ENCODE results near the gene NDUFA7. TPM values are rescaled to one million over a fixed set of nuclear protein-coding genes. Genes with fewer than 3 reads are reported as not detected.
"Not testable (repeated sequence)": the region's sequence is repeated elsewhere in the genome, so short reads cannot be mapped to it uniquely, and the experiment has no call there.

The NDUFA7 gene
- total RNA-seq, 1 experiment from 2014 or later = 70.2 TPM

GRCh38 chr19:8269724-8270123 is 51.5 kb downstream of the NDUFA7 start:
- intact Hi-C loops (cut with micrococcal nuclease; ENCODE audit: unreplicated experiment) = no loop called here
- Histone ChIP-seq H3K4me3 (ENCODE audit: low read depth, low read length, poor library complexity, severe bottlenecking) (no peak overlapping the region), H3K27ac (ENCODE audit: low read depth, low read length, poor library complexity, severe bottlenecking) (no peak overlapping the region), H3K36me3 (ENCODE audit: insufficient read depth, low read length, poor library complexity, severe bottlenecking) (no peaks in the 10 kb centered on the region), H3K4me1 (ENCODE audit: insufficient read depth, low read length, poor library complexity, severe bottlenecking) (no peaks in the 10 kb centered on the region), H3K9me3 (ENCODE audit: low read depth, low read length, poor library complexity, severe bottlenecking) (no peaks in the 10 kb centered on the region), H3K27me3 (replicated peaks; ENCODE audit: insufficient read depth, low read depth, low read length, poor library complexity) (no peaks in the 10 kb centered on the region)
- ChIA-PET CTCF (no interaction called here), POLR2A (ENCODE audit: low non-redundant PET) (no interaction called here)
- no peak for DNase-seq (ENCODE audit: low spot score)
- no TSS peak for BruUV-seq (replicated peaks)
- no peak for TF ChIP-seq EZH2 (IDR thresholded peaks at IDR 0.05; ENCODE audit: borderline replicate concordance, low read depth, low read length, poor library complexity, severe bottlenecking)
- TF ChIP-seq, protein P1, sequence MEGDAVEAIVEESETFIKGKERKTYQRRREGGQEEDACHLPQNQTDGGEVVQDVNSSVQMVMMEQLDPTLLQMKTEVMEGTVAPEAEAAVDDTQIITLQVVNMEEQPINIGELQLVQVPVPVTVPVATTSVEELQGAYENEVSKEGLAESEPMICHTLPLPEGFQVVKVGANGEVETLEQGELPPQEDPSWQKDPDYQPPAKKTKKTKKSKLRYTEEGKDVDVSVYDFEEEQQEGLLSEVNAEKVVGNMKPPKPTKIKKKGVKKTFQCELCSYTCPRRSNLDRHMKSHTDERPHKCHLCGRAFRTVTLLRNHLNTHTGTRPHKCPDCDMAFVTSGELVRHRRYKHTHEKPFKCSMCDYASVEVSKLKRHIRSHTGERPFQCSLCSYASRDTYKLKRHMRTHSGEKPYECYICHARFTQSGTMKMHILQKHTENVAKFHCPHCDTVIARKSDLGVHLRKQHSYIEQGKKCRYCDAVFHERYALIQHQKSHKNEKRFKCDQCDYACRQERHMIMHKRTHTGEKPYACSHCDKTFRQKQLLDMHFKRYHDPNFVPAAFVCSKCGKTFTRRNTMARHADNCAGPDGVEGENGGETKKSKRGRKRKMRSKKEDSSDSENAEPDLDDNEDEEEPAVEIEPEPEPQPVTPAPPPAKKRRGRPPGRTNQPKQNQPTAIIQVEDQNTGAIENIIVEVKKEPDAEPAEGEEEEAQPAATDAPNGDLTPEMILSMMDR (conservative IDR thresholded peaks at IDR 0.05; ENCODE audit: low read depth, low read length) = no peak

- intact Hi-C loops (cut with micrococcal nuclease; ENCODE audit: unreplicated experiment) = no loop called here
- Histone ChIP-seq H3K36me3 (ENCODE audit: insufficient read depth, low read length, poor library complexity, severe bottlenecking) (no peaks in the 10 kb centered on the region), H3K4me3 (ENCODE audit: low read depth, low read length, poor library complexity, severe bottlenecking) (no peak overlapping the region), H3K9me3 (ENCODE audit: low read depth, low read length, poor library complexity, severe bottlenecking) (no peaks in the 10 kb centered on the region), H3K4me1 (ENCODE audit: insufficient read depth, low read length, poor library complexity, severe bottlenecking) (no peaks in the 10 kb centered on the region), H3K27me3 (replicated peaks; ENCODE audit: insufficient read depth, low read depth, low read length, poor library complexity) (no peaks in the 10 kb centered on the region), H3K27ac (ENCODE audit: low read depth, low read length, poor library complexity, severe bottlenecking) (no peak overlapping the region)
- POLR2A ChIA-PET (ENCODE audit: low non-redundant PET) = no interaction called here
- CTCF ChIA-PET = no interaction called here
- TF ChIP-seq, protein P1 (conservative IDR thresholded peaks at IDR 0.05; ENCODE audit: low read depth, low read length) = no peak
- TF ChIP-seq EZH2 (IDR thresholded peaks at IDR 0.05; ENCODE audit: borderline replicate concordance, low read depth, low read length, poor library complexity, severe bottlenecking) = no peak
- DNase-seq (ENCODE audit: low spot score) = no peak
- BruUV-seq (replicated peaks) = no TSS peak
Observed at GRCh38 chr19:8265872-8266271, 55.3 kb downstream of the NDUFA7 start.

GRCh38 chr19:8264248-8264647 is 56.9 kb downstream of the NDUFA7 start:
- CTCF ChIA-PET; POLR2A ChIA-PET (ENCODE audit: low non-redundant PET); H3K27ac ChIP-seq (ENCODE audit: low read depth, low read length, poor library complexity, severe bottlenecking): not testable (repeated sequence)

DNA sequence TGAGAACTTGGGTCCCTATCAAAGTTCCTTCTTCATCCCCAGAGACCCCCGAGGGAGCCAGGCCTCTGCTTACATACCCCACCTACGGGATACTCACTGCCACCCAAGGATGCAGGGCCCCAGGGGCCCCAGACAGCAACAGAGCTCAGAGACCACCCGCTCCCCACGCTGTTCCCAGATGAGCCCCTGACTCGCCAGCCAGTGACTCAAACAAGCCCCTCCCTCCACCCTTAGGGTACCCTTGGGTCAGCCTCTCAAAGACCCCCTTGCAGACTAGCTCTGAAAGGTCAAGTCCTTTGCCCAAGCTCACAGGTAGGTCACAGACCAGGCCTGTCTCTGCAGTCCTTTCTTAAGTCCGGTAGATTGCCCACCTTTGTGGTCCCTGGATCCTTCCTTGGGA is 58.7 kb downstream of the NDUFA7 start:
- intact Hi-C loops (cut with micrococcal nuclease; ENCODE audit: unreplicated experiment) = no loop called here
- no peak for DNase-seq (ENCODE audit: low spot score)
- ChIA-PET POLR2A (ENCODE audit: low non-redundant PET) (no interaction called here), CTCF (no interaction called here)
- Histone ChIP-seq H3K36me3 (ENCODE audit: insufficient read depth, low read length, poor library complexity, severe bottlenecking) (no peaks in the 10 kb centered on the region), H3K4me3 (ENCODE audit: low read depth, low read length, poor library complexity, severe bottlenecking) (no peak overlapping the region), H3K27me3 (replicated peaks; ENCODE audit: insufficient read depth, low read depth, low read length, poor library complexity) (no peaks in the 10 kb centered on the region), H3K4me1 (ENCODE audit: insufficient read depth, low read length, poor library complexity, severe bottlenecking) (no peaks in the 10 kb centered on the region), H3K27ac (ENCODE audit: low read depth, low read length, poor library complexity, severe bottlenecking) (no peak overlapping the region), H3K9me3 (ENCODE audit: low read depth, low read length, poor library complexity, severe bottlenecking) (no peaks in the 10 kb centered on the region)
- TF ChIP-seq, protein P1 (conservative IDR thresholded peaks at IDR 0.05; ENCODE audit: low read depth, low read length) = no peak
- TF ChIP-seq EZH2 (IDR thresholded peaks at IDR 0.05; ENCODE audit: borderline replicate concordance, low read depth, low read length, poor library complexity, severe bottlenecking) = no peak
- no TSS peak for BruUV-seq (replicated peaks)

More at GRCh38 chr19:8264248-8264647, 56.9 kb downstream of the NDUFA7 start:
- H3K9me3 ChIP-seq (ENCODE audit: low read depth, low read length, poor library complexity, severe bottlenecking); H3K4me1 ChIP-seq (ENCODE audit: insufficient read depth, low read length, poor library complexity, severe bottlenecking); intact Hi-C loops (cut with micrococcal nuclease; ENCODE audit: unreplicated experiment); H3K4me3 ChIP-seq (ENCODE audit: low read depth, low read length, poor library complexity, severe bottlenecking); H3K36me3 ChIP-seq (ENCODE audit: insufficient read depth, low read length, poor library complexity, severe bottlenecking); DNase-seq (ENCODE audit: low spot score); BruUV-seq (replicated peaks); H3K27me3 ChIP-seq (replicated peaks; ENCODE audit: insufficient read depth, low read depth, low read length, poor library complexity): not testable (repeated sequence)
